Keratinocyte (primary cell): ENCODE results near the gene AFG1L. TPM values are rescaled to one million over a fixed set of nuclear protein-coding genes. Genes with fewer than 3 reads are reported as not detected.

ENCODE experiments used
- DNase-seq: peaks from one replicate; pipeline ENCODE4 v3.0.0-alpha.2; 2011; ENCODE audit warnings: low read depth, missing footprints, low spot score
- FAIRE-seq: peaks from 2 replicates; lab custom pipeline; 2011; peaks lifted over from hg19 to GRCh38; lab: Jason Lieb, UNC
- H2AFZ ChIP-seq: 2 replicates; pipeline ENCODE4 v1.6.0; 2012; ENCODE audit warnings: low read length, control low read depth, inconsistent platforms; ENCODE audit not compliant: control insufficient read depth
- H3K27ac ChIP-seq: 2 replicates; pipeline ENCODE4 v1.5.1; 2011; ENCODE audit warnings: low read length; ENCODE audit not compliant: control insufficient read depth, insufficient read depth
- H3K27me3 ChIP-seq: 3 replicates; pipeline ENCODE4 v1.6.0; 2011; ENCODE audit warnings: low read length; ENCODE audit not compliant: control insufficient read depth, insufficient read depth; ENCODE audit errors: extremely low read depth
- H3K36me3 ChIP-seq, 2 experiments: 2 replicates in 1 of 2; 3 replicates in 1 of 2; pipeline ENCODE4 v1.5.1; 2011; ENCODE audit warnings: low read length in 2 of 2, mild to moderate bottlenecking in 1 of 2; ENCODE audit not compliant: control insufficient read depth in 2 of 2, insufficient read depth in 2 of 2; ENCODE audit errors: extremely low read depth in 1 of 2
- H3K4me1 ChIP-seq: 3 replicates; pipeline ENCODE4 v1.5.1; 2011; ENCODE audit warnings: low read length; ENCODE audit not compliant: control insufficient read depth, insufficient read depth; ENCODE audit errors: extremely low read depth
- H3K4me2 ChIP-seq: 3 replicates; pipeline ENCODE4 v1.6.0; 2011; ENCODE audit warnings: low read depth, low read length; ENCODE audit not compliant: control insufficient read depth, insufficient read depth; ENCODE audit errors: extremely low read depth
- H3K4me3 ChIP-seq, 3 experiments: fragments of 200-600 bp in 1 of 3; sonication (generic) in 1 of 3; 2 replicates in 2 of 3; 3 replicates in 1 of 3; pipeline ENCODE4 v1.5.1; 2011 to 2016; ENCODE audit warnings: low read length in 3 of 3, mild to moderate bottlenecking in 3 of 3, control low read depth in 2 of 3, inconsistent platforms in 1 of 3, low read depth in 1 of 3, mixed read lengths in 1 of 3, mixed run types in 1 of 3, moderate library complexity in 1 of 3; ENCODE audit not compliant: control insufficient read depth in 2 of 3, insufficient read depth in 2 of 3; ENCODE audit errors: extremely low read depth in 1 of 3
- H3K79me2 ChIP-seq: 2 replicates; pipeline ENCODE4 v1.6.0; 2012; ENCODE audit warnings: low read length; ENCODE audit not compliant: control insufficient read depth, insufficient read depth
- H3K9ac ChIP-seq: 3 replicates; pipeline ENCODE4 v1.6.0; 2011; ENCODE audit warnings: low read length; ENCODE audit not compliant: control insufficient read depth, insufficient read depth; ENCODE audit errors: extremely low read depth
- H3K9me1 ChIP-seq: 3 replicates; pipeline ENCODE4 v1.6.0; 2011; ENCODE audit warnings: low read length; ENCODE audit not compliant: control insufficient read depth, insufficient read depth; ENCODE audit errors: extremely low read depth
- H3K9me3 ChIP-seq: 2 replicates; pipeline ENCODE4 v1.5.1; 2012; ENCODE audit warnings: low read depth, low read length; ENCODE audit not compliant: control insufficient read depth
- H4K20me1 ChIP-seq: 3 replicates; pipeline ENCODE4 v1.6.0; 2011; ENCODE audit warnings: low read length; ENCODE audit not compliant: control insufficient read depth, insufficient read depth; ENCODE audit errors: extremely low read depth
- CTCF ChIP-seq, 3 experiments: IDR thresholded peaks in 1 of 3; conservative IDR thresholded peaks in 1 of 3; optimal IDR thresholded peaks in 1 of 3; 2 replicates in 2 of 3; 3 replicates in 1 of 3; pipeline versions ENCODE3 to v1.5.1; 2011; ENCODE audit warnings: low read length in 3 of 3, mild to moderate bottlenecking in 3 of 3, moderate library complexity in 2 of 3, control low read depth in 1 of 3, inconsistent platforms in 1 of 3; ENCODE audit not compliant: insufficient read depth in 2 of 3; ENCODE audit errors: extremely low read depth in 1 of 3
- EZH2 ChIP-seq: IDR thresholded peaks from one replicate; pipeline ENCODE4 v1.6.1; 2012; ENCODE audit warnings: inconsistent platforms, mild to moderate bottlenecking, low read length, moderate library complexity
- dilution Hi-C: fragments of 300-500 bp; cut with MboI; formaldehyde crosslinking; loops from one replicate; pipeline ENCODE4 v1.7.0; 2020; ENCODE audit warnings: low sequenced_read_pairs; ENCODE audit not compliant: extremely low pct_ligation_motif_present
- polyA plus RNA-seq, 5 experiments: library from polyadenylated mRNA; depleted of rRNA in 3 of 5; stranded (reverse) in 3 of 5; stranded (forward) in 1 of 5; unstranded in 1 of 5; fragments of >200 nt; gene quantifications; 1 replicate in 1 of 5; 2 replicates in 3 of 5; 3 replicates in 1 of 5; pipeline versions ENCODE4 v1.2.1 to v1.2.3, GENCODE V29; 2011 to 2012; ENCODE audit warnings: missing spikeins in 2 of 5, low read depth in 1 of 5, low replicate concordance in 1 of 5

The AFG1L gene
- polyA plus RNA-seq, 1 donor (not counting 4 experiments of a cell fraction or from before 2014, with no cell fraction given), result 3.1 TPM

- H3K9me3 ChIP-seq, result no peaks in the 10 kb centered on the region
- TF ChIP-seq EZH2, result no peak
- no peak for TF ChIP-seq CTCF (optimal IDR thresholded peaks at IDR 0.05 in 1 of 3, IDR thresholded peaks at IDR 0.05 in 1 of 3, conservative IDR thresholded peaks at IDR 0.05 in 1 of 3; ENCODE audit: extremely low read depth in 1 of 3, insufficient read depth in 2 of 3, low read length in 3 of 3)
- H3K4me3 ChIP-seq, result no peak overlapping the region
- H3K4me2 ChIP-seq, result no peak overlapping the region
- no peaks in the 10 kb centered on the region for H3K4me1 ChIP-seq
- H3K79me2 ChIP-seq, result no peaks in the 10 kb centered on the region
- peaks cover 0 to 2% of the 10 kb centered on the region in 2 experiments for H3K36me3 ChIP-seq
- H3K27ac ChIP-seq, result no peak overlapping the region
- FAIRE-seq (no peak), DNase-seq (no peak)
- H4K20me1 ChIP-seq, result no peaks in the 10 kb centered on the region
- no peak overlapping the region for H3K9ac ChIP-seq
- H3K9me1 ChIP-seq, result no peaks in the 10 kb centered on the region
- H3K27me3 ChIP-seq, result no peaks in the 10 kb centered on the region
- dilution Hi-C loops, result no loop called here
- H2AFZ ChIP-seq, result no peak overlapping the region
Observed at GRCh38 chr6:108521616-108522107, 226.8 kb downstream of the AFG1L start.

GRCh38 chr6:108523697-108524096, 228.8 kb downstream of the AFG1L start:
- H3K79me2 ChIP-seq, result no peaks in the 10 kb centered on the region
- H3K9ac ChIP-seq, result no peak overlapping the region
- no peak overlapping the region for H3K4me2 ChIP-seq
- no peaks in the 10 kb centered on the region for H3K27me3 ChIP-seq
- peaks cover 0 to 2% of the 10 kb centered on the region in 2 experiments for H3K36me3 ChIP-seq
- no peak overlapping the region for H3K4me3 ChIP-seq
- H2AFZ ChIP-seq, result no peak overlapping the region
- H3K9me1 ChIP-seq, result no peaks in the 10 kb centered on the region
- no peaks in the 10 kb centered on the region for H3K9me3 ChIP-seq
- no peak for DNase-seq
- H3K4me1 ChIP-seq, result no peaks in the 10 kb centered on the region
- H4K20me1 ChIP-seq, result no peaks in the 10 kb centered on the region
- dilution Hi-C loops, result no loop called here
- FAIRE-seq, result no peak
- no peak overlapping the region for H3K27ac ChIP-seq
- TF ChIP-seq EZH2 (no peak), CTCF (optimal IDR thresholded peaks at IDR 0.05 in 1 of 3, IDR thresholded peaks at IDR 0.05 in 1 of 3, conservative IDR thresholded peaks at IDR 0.05 in 1 of 3; ENCODE audit: extremely low read depth in 1 of 3, insufficient read depth in 2 of 3, low read length in 3 of 3) (no peak)
